Erythroblast (primary cell): ENCODE results near the gene CLTRN.

Experiments
- DNase-seq, 2 experiments: peaks; one replicate each; lab custom pipeline; 2025; lab: John Stamatoyannopoulos, UW
- GATA1 ChIP-seq: IDR thresholded peaks from 2 replicates; pipeline ENCODE4 v1.6.1; 2011; ENCODE audit warnings: low read depth, mild to moderate bottlenecking, control low read depth, low read length, moderate library complexity
- POLR2A ChIP-seq: IDR thresholded peaks from 2 replicates; pipeline ENCODE4 v1.6.1; 2011; ENCODE audit warnings: mild to moderate bottlenecking, low read length

Gene CLTRN

GRCh38 chrX:15623054-15623453, 41.6 kb downstream of the CLTRN start:
- TF ChIP-seq GATA1: no peak
- no peak for TF ChIP-seq POLR2A
- no peak for DNase-seq

- TF ChIP-seq POLR2A: no peak
- no peak for TF ChIP-seq GATA1
- no peak for DNase-seq
Observed at GRCh38 chrX:15619053-15619755, 45.4 kb downstream of the CLTRN start.

GRCh38 chrX:15617111-15617510, 47.5 kb downstream of the CLTRN start:
- no peak for TF ChIP-seq POLR2A
- no peak for TF ChIP-seq GATA1
- DNase-seq: no peak

GRCh38 chrX:15616531-15616930, 48.1 kb downstream of the CLTRN start:
- TF ChIP-seq POLR2A (no peak), GATA1 (no peak)
- DNase-seq: no peak

- TF ChIP-seq GATA1 (no peak), POLR2A (no peak)
- no peak for DNase-seq
Observed at GRCh38 chrX:15607067-15607466, 57.5 kb downstream of the CLTRN start.

- TF ChIP-seq POLR2A: no peak
- TF ChIP-seq GATA1: no peak
- peak; percentile 3 to 43 for DNase-seq
Observed at GRCh38 chrX:15606136-15606535, 58.5 kb downstream of the CLTRN start.

- TF ChIP-seq GATA1 (no peak), POLR2A (no peak)
- DNase-seq: no peak
Observed at GRCh38 chrX:15605226-15605625, 59.4 kb downstream of the CLTRN start.

- TF ChIP-seq POLR2A (no peak), GATA1 (no peak)
- DNase-seq: no peak
Observed at GRCh38 chrX:15602761-15603160, 61.8 kb downstream of the CLTRN start.

- DNase-seq: no peak
- no peak for TF ChIP-seq GATA1
- no peak for TF ChIP-seq POLR2A
Observed at GRCh38 chrX:15601932-15602331, 62.7 kb downstream of the CLTRN start.

- no peak for DNase-seq
- TF ChIP-seq POLR2A: no peak
Observed at GRCh38 chrX:15600745-15601144, 63.9 kb downstream of the CLTRN start, which contains the start of gene ACE2. ACE2 (minus strand) TSS chrX:15600960; CDS start chrX:15600911, 49 bp downstream.

GRCh38 chrX:15600049-15600448, 64.6 kb downstream of the CLTRN start:
- no peak for DNase-seq
- no peak for TF ChIP-seq POLR2A
- no peak for TF ChIP-seq GATA1

- no peak for DNase-seq
- no peak for TF ChIP-seq POLR2A
- no peak for TF ChIP-seq GATA1
Observed at GRCh38 chrX:15599461-15599860, 65.1 kb downstream of the CLTRN start.

GRCh38 chrX:15598026-15598425, 66.6 kb downstream of the CLTRN start:
- DNase-seq: no peak
- TF ChIP-seq POLR2A (no peak), GATA1 (no peak)

- TF ChIP-seq GATA1 (no peak), POLR2A (no peak)
- peak in 1 of 2 experiments; percentile 0 for DNase-seq
Observed at GRCh38 chrX:15594371-15594770, 70.2 kb downstream of the CLTRN start.
